ACC112 (cell line): ENCODE measurements around the gene OAF.

Experiments used
- H2AFZ ChIP-seq: fragments of 200-600 bp; sonication (generic); one replicate; pipeline ENCODE4 v1.6.0; 2017; ENCODE audit warnings: antibody characterized with exemption, low read length; ENCODE audit not compliant: unreplicated experiment
- H3K27ac ChIP-seq: fragments of 200-600 bp; sonication (generic); 2 replicates; pipeline ENCODE4 v1.5.1; 2014; ENCODE audit warnings: low read depth, mild to moderate bottlenecking, antibody characterized with exemption, low read length, moderate library complexity
- H3K27me3 ChIP-seq: fragments of 200-600 bp; sonication (generic); 2 replicates; pipeline ENCODE4 v1.6.1; 2014; ENCODE audit warnings: mild to moderate bottlenecking, antibody characterized with exemption, low read length, moderate library complexity, mixed read lengths; ENCODE audit not compliant: insufficient read depth
- H3K36me3 ChIP-seq: fragments of 200-600 bp; sonication (generic); 2 replicates; pipeline ENCODE4 v1.6.1; 2016; ENCODE audit warnings: mild to moderate bottlenecking, antibody characterized with exemption, low read length, moderate library complexity, mixed read lengths; ENCODE audit not compliant: insufficient read depth
- H3K4me1 ChIP-seq: fragments of 200-600 bp; sonication (generic); one replicate; pipeline ENCODE4 v1.6.1; 2016; ENCODE audit warnings: low read length, mixed read lengths; ENCODE audit not compliant: insufficient read depth, unreplicated experiment, control insufficient read depth
- H3K4me3 ChIP-seq: fragments of 200-600 bp; sonication (generic); 2 replicates; pipeline ENCODE4 v1.5.1; 2014; ENCODE audit warnings: mild to moderate bottlenecking, low read depth, low read length
- H3K79me2 ChIP-seq: fragments of 200-600 bp; sonication (generic); one replicate; pipeline ENCODE4 v1.6.0; 2016; ENCODE audit warnings: low read length; ENCODE audit not compliant: control insufficient read depth, unreplicated experiment, insufficient read depth

Gene OAF

GRCh38 chr11:120195601-120196320 lies 15.1 kb upstream of the OAF start:
- Histone ChIP-seq H3K4me3 (no peak overlapping the region), H3K36me3 (no peaks in the 10 kb centered on the region), H3K27me3 (peaks cover 54% of the 10 kb centered on the region; the same call in 1 of the 2 replicates), H3K27ac (no peak overlapping the region), H2AFZ (no peak overlapping the region), H3K79me2 (no peaks in the 10 kb centered on the region), H3K4me1 (no peaks in the 10 kb centered on the region)

DNA sequence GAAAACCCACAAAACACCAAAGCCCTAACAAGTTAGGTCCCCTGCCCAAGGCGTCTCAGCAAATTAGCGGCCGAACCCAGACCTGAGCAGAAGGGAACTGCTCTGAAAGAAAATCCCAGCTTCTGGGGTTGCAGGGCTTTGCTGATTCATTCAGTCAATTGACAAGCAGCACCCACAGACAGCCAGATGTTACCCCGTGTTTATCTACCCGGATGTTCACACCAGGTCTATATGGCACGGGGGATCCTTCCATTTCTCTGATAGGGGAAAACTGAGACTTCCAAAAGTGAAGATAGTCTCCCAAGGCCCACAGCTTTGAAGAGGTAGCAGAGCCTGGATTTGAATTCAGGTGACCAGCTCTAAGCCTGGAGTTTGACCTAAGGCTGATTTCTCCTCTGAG lies 14.0 kb upstream of the OAF start:
- H3K27me3 ChIP-seq, result peaks cover 50% of the 10 kb centered on the region; the same call in 1 of the 2 replicates
- H2AFZ ChIP-seq, result no peak overlapping the region
- H3K36me3 ChIP-seq, result no peaks in the 10 kb centered on the region
- no peaks in the 10 kb centered on the region for H3K4me1 ChIP-seq
- no peak overlapping the region for H3K4me3 ChIP-seq
- H3K79me2 ChIP-seq, result no peaks in the 10 kb centered on the region
- no peak overlapping the region for H3K27ac ChIP-seq

GRCh38 chr11:120197251-120197891 lies 13.5 kb upstream of the OAF start:
- Histone ChIP-seq H3K4me1 (no peaks in the 10 kb centered on the region), H3K27ac (no peak overlapping the region), H3K27me3 (peaks cover 49% of the 10 kb centered on the region; the same call in 1 of the 2 replicates), H3K4me3 (no peak overlapping the region), H2AFZ (no peak overlapping the region), H3K36me3 (no peaks in the 10 kb centered on the region), H3K79me2 (no peaks in the 10 kb centered on the region)

- Histone ChIP-seq H3K4me3 (no peak overlapping the region), H3K79me2 (no peaks in the 10 kb centered on the region), H3K27ac (no peak overlapping the region), H3K27me3 (peaks cover 45% of the 10 kb centered on the region; the same call in 1 of the 2 replicates), H2AFZ (no peak overlapping the region), H3K4me1 (no peaks in the 10 kb centered on the region), H3K36me3 (no peaks in the 10 kb centered on the region)
Measured at GRCh38 chr11:120197977-120198376, 12.9 kb upstream of the OAF start.

DNA sequence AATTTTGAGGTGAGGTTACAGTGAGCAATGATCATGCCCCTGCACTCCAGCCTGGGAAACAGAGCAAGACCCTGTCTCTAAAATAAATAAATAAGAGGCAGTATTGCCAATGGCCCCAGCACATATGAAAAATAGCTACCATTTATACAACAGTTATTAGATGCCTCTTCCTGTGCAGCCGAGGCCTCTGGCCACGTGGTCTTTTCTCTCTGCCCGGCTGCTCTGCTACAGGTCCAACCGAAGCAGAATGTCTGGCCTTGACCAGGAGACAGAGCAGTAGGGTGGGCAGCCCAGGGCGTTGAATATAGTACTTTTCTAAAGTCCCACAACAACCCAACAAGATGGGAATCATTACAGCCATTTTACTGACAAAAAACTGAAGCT lies 12.4 kb upstream of the OAF start:
- H3K36me3 ChIP-seq, result no peaks in the 10 kb centered on the region
- peaks cover 44% of the 10 kb centered on the region; the same call in 1 of the 2 replicates for H3K27me3 ChIP-seq
- H3K27ac ChIP-seq, result no peak overlapping the region
- H2AFZ ChIP-seq, result no peak overlapping the region
- no peak overlapping the region for H3K4me3 ChIP-seq
- no peaks in the 10 kb centered on the region for H3K4me1 ChIP-seq
- no peaks in the 10 kb centered on the region for H3K79me2 ChIP-seq

DNA sequence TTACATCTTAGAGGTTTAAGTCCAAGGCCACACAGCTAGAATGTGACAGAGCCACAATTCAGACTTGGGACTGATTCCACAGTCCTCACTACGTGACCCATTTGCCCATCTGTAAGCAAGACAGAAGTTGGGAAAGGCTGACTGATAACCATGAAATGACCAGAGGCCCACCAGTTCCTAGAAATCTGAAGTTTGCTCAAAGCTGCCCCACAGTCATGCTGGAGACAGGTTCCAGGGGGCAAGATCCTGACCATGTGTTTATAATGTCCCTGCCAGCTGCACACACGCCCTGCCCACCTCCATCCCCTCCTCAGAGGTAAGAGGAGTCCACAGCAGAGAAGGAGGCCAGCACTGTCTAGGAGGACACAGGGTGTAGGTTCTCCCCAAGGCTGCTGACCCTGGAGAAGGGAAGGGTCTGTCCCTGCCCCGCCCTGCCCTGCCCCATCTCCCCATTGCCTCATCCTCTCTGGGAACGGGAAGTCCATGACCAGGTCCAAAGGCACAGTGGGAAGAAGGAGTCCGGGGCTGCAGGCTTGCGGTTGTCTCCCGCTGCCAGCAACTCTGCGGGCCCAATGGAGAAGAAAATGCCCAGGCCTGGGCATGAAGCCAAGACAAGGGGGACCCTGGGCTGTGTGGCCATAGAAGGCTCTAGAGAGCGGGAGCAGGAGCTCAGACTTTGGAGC lies 11.9 kb upstream of the OAF start:
- no peak overlapping the region for H3K27ac ChIP-seq
- H3K36me3 ChIP-seq, result no peaks in the 10 kb centered on the region
- no peaks in the 10 kb centered on the region for H3K79me2 ChIP-seq
- H3K4me1 ChIP-seq, result no peaks in the 10 kb centered on the region
- no peak overlapping the region for H2AFZ ChIP-seq
- peaks cover 44% of the 10 kb centered on the region; the same call in 1 of the 2 replicates for H3K27me3 ChIP-seq
- no peak overlapping the region for H3K4me3 ChIP-seq

DNA sequence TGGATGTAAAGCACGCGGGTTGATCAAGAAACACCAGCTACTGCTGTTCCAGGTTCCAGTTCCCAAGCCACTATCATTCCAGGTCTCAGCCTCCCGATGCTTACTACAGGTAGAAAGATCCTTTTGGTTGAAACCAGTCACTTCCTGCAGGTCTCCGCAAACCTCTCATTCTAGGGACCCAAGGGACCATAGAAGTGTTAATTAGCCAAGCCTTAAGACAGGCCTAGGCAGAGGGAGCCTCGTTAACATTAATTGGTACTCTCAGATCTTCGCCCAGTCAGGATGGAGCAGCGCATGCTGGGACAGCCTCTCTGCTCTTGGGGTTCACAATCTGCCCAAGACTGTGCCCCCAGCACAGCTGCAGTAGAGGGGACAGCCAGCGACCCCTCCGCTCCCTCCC lies 11.2 kb upstream of the OAF start:
- no peak overlapping the region for H2AFZ ChIP-seq
- H3K27me3 ChIP-seq, result peaks cover 41% of the 10 kb centered on the region; the same call in 1 of the 2 replicates
- no peaks in the 10 kb centered on the region for H3K36me3 ChIP-seq
- no peaks in the 10 kb centered on the region for H3K4me1 ChIP-seq
- no peak overlapping the region for H3K27ac ChIP-seq
- no peaks in the 10 kb centered on the region for H3K79me2 ChIP-seq
- H3K4me3 ChIP-seq, result no peak overlapping the region

DNA sequence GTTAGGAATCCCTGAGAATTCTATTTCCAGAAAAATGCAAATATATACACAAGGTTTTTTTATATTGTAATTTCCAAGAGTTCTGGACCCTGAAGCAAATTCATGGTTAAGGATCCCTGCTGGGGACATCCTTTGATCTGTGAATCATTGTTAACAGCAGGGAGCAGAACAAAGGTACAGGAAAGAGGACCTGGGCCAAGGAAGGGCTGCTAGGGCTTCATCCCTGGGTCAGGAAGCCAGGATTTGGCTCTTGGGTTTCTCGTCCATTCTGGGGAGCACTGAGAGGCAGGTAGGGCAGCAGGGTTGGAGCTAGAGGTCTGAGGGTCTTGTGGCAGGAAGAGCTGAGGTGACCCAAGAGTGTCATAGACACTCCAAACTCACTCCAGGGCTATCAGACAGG lies 10.2 kb upstream of the OAF start:
- Histone ChIP-seq H3K4me1 (peaks cover 5% of the 10 kb centered on the region), H3K27me3 (peaks cover 37% of the 10 kb centered on the region; the same call in 1 of the 2 replicates), H2AFZ (no peak overlapping the region), H3K27ac (no peak overlapping the region), H3K4me3 (no peak overlapping the region), H3K79me2 (no peaks in the 10 kb centered on the region), H3K36me3 (no peaks in the 10 kb centered on the region)

DNA sequence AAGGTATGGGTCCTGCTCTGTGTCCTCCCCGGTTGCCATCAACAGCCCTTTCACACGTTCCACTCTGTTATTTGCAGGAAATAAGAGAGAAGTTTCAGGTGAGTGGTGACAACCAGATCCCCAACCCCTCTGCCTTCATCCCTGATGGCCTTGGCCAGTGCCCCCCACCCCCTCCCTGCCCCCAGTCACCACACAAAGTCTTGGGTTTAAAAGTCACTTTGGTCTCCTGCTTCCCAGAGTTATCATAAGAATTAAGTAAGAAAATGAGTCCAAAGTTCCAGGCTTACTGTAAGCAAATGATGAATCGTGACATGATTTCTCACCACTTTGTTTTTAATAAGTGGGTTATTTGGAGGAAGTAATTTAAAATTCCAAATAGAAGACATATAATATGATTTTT lies 9.2 kb upstream of the OAF start:
- Histone ChIP-seq H3K36me3 (no peaks in the 10 kb centered on the region), H3K27me3 (peaks cover 28% of the 10 kb centered on the region; the same call in 1 of the 2 replicates), H2AFZ (no peak overlapping the region), H3K79me2 (no peaks in the 10 kb centered on the region), H3K4me1 (peaks cover 5% of the 10 kb centered on the region), H3K27ac (no peak overlapping the region), H3K4me3 (no peak overlapping the region)

DNA sequence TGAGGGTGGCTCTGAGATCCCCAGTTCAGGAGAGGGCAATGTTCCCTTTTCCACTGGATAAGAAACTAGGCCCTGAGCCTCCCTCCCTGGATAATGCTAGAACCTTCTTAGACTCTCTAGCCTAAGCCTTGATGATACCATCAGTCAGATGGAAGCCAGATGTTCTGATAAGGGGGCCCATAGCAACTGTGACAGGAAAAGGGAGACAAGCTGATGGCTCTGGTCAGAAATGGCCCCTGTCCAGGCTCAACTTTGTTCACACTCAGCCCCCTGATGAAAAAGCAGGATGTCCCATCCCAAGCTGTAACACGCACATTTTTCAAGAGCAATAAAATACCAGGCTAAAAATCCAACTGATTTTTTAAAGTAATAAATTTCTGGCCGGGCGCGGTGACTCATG lies 7.2 kb upstream of the OAF start:
- no peak overlapping the region for H2AFZ ChIP-seq
- no peaks in the 10 kb centered on the region for H3K79me2 ChIP-seq
- no peak overlapping the region for H3K4me3 ChIP-seq
- no peaks in the 10 kb centered on the region for H3K36me3 ChIP-seq
- no peak overlapping the region for H3K27ac ChIP-seq
- peaks cover 23% of the 10 kb centered on the region; the same call in 1 of the 2 replicates for H3K27me3 ChIP-seq
- peaks cover 14% of the 10 kb centered on the region for H3K4me1 ChIP-seq
